ENCODE results near the gene KCNK5. TPM values are rescaled to one million over a fixed set of nuclear protein-coding genes. Genes with fewer than 3 reads are reported as not detected.

The KCNK5 gene
- total RNA-seq, 1 donor from 2014 or later, result 0.26 TPM

GRCh38 chr6:39225543-39225942 lies 3.7 kb downstream of the KCNK5 start:
- TF ChIP-seq CTCF (IDR thresholded peaks at IDR 0.05; ENCODE audit: insufficient read depth, low read length, severe bottlenecking), result no peak
- DNase-seq (ENCODE audit: low read depth) (no peak), FAIRE-seq (no peak)

GRCh38 chr6:39224523-39225182 lies 4.6 kb downstream of the KCNK5 start:
- DNase-seq (ENCODE audit: low read depth) (no peak), FAIRE-seq (no peak)
- no peak overlapping the region for H3K4me3 ChIP-seq (ENCODE audit: low read depth, low read length)
- H3K36me3 ChIP-seq (ENCODE audit: control insufficient read depth, insufficient read depth, low read length), result no peaks in the 10 kb centered on the region
- H3K27me3 ChIP-seq (ENCODE audit: control insufficient read depth, insufficient read depth, low read length), result peaks cover 15% of the 10 kb centered on the region
- TF ChIP-seq CTCF (IDR thresholded peaks at IDR 0.05; ENCODE audit: insufficient read depth, low read length, severe bottlenecking), result no peak

More at GRCh38 chr6:39225543-39225942, 3.7 kb downstream of the KCNK5 start:
- Histone ChIP-seq H3K27me3 (ENCODE audit: control insufficient read depth, insufficient read depth, low read length) (peaks cover 15% of the 10 kb centered on the region), H3K4me3 (ENCODE audit: low read depth, low read length) (no peak overlapping the region), H3K36me3 (ENCODE audit: control insufficient read depth, insufficient read depth, low read length) (no peaks in the 10 kb centered on the region)

GRCh38 chr6:39224011-39224410 lies 5.3 kb downstream of the KCNK5 start:
- DNase-seq (ENCODE audit: low read depth) (no peak), FAIRE-seq (no peak)
- TF ChIP-seq CTCF (IDR thresholded peaks at IDR 0.05; ENCODE audit: insufficient read depth, low read length, severe bottlenecking), result no peak
- Histone ChIP-seq H3K36me3 (ENCODE audit: control insufficient read depth, insufficient read depth, low read length) (no peaks in the 10 kb centered on the region), H3K27me3 (ENCODE audit: control insufficient read depth, insufficient read depth, low read length) (peaks cover 15% of the 10 kb centered on the region), H3K4me3 (ENCODE audit: low read depth, low read length) (no peak overlapping the region)

GRCh38 chr6:39223555-39223954 lies 5.7 kb downstream of the KCNK5 start:
- FAIRE-seq, result no peak
- no peak overlapping the region for H3K4me3 ChIP-seq (ENCODE audit: low read depth, low read length)
- no peak for DNase-seq (ENCODE audit: low read depth)

GRCh38 chr6:39223061-39223460 lies 6.2 kb downstream of the KCNK5 start:
- FAIRE-seq (no peak), DNase-seq (ENCODE audit: low read depth) (no peak)
- Histone ChIP-seq H3K27me3 (ENCODE audit: control insufficient read depth, insufficient read depth, low read length) (peaks cover 8% of the 10 kb centered on the region), H3K36me3 (ENCODE audit: control insufficient read depth, insufficient read depth, low read length) (no peaks in the 10 kb centered on the region), H3K4me3 (ENCODE audit: low read depth, low read length) (no peak overlapping the region)
- no peak for TF ChIP-seq CTCF (IDR thresholded peaks at IDR 0.05; ENCODE audit: insufficient read depth, low read length, severe bottlenecking)

More at GRCh38 chr6:39223555-39223954, 5.7 kb downstream of the KCNK5 start:
- Histone ChIP-seq H3K27me3 (ENCODE audit: control insufficient read depth, insufficient read depth, low read length) (peaks cover 12% of the 10 kb centered on the region), H3K36me3 (ENCODE audit: control insufficient read depth, insufficient read depth, low read length) (no peaks in the 10 kb centered on the region)
- TF ChIP-seq CTCF (IDR thresholded peaks at IDR 0.05; ENCODE audit: insufficient read depth, low read length, severe bottlenecking), result no peak
